Glutamatergic neuron (in vitro differentiated cells): ENCODE results near the gene TCF7. TPM values are rescaled to one million over a fixed set of nuclear protein-coding genes. Genes with fewer than 3 reads are reported as not detected.
A peak's percentile ranks its signal among the peaks of the same experiment; 100 is the strongest.

Experiments
- DNase-seq: peaks from one replicate; pipeline ENCODE4 v3.0.0; 2022
- H3K27ac Mint-ChIP-seq: one replicate; pipeline ENCODE4 v1.8.0; 2020; ENCODE audit warnings: mild to moderate bottlenecking, mixed read lengths, inconsistent platforms; ENCODE audit not compliant: unreplicated experiment
- H3K27me3 Mint-ChIP-seq: one replicate; pipeline ENCODE4 v1.8.0; 2020; ENCODE audit warnings: mild to moderate bottlenecking, moderate library complexity, mixed read lengths, inconsistent platforms; ENCODE audit not compliant: unreplicated experiment
- H3K36me3 Mint-ChIP-seq: one replicate; pipeline ENCODE4 v1.8.0; 2020; ENCODE audit warnings: mild to moderate bottlenecking, mixed read lengths, inconsistent platforms; ENCODE audit not compliant: unreplicated experiment
- H3K4me1 Mint-ChIP-seq: one replicate; pipeline ENCODE4 v1.8.0; 2020; ENCODE audit warnings: mild to moderate bottlenecking, low read depth, mixed read lengths, inconsistent platforms; ENCODE audit not compliant: unreplicated experiment
- H3K4me3 Mint-ChIP-seq: one replicate; pipeline ENCODE4 v1.8.0; 2020; ENCODE audit warnings: mild to moderate bottlenecking, mixed read lengths, inconsistent platforms; ENCODE audit not compliant: unreplicated experiment
- H3K9me3 Mint-ChIP-seq: one replicate; pipeline ENCODE4 v1.8.0; 2020; ENCODE audit warnings: mild to moderate bottlenecking, moderate library complexity, mixed read lengths, inconsistent platforms; ENCODE audit not compliant: unreplicated experiment
- total RNA-seq: library from RNA; stranded (reverse); fragmentation: NEBNext Ultra II Directional; extraction: Animal tissue kit (Norgen Biotek cat#: 25700); gene quantifications from one replicate; pipeline ENCODE4 v1.2.1, GENCODE V29; 2021; ENCODE audit not compliant: unreplicated experiment
- TF ChIP-seq, protein P1 (sequence below): fragments of 200-600 bp; sonication (generic); IDR thresholded peaks from one replicate; pipeline ENCODE4 v1.5.0; 2021; ENCODE audit not compliant: partially characterized antibody, unreplicated experiment

The TCF7 gene
- total RNA-seq, 1 donor from 2014 or later, result 5.8 TPM

DNA sequence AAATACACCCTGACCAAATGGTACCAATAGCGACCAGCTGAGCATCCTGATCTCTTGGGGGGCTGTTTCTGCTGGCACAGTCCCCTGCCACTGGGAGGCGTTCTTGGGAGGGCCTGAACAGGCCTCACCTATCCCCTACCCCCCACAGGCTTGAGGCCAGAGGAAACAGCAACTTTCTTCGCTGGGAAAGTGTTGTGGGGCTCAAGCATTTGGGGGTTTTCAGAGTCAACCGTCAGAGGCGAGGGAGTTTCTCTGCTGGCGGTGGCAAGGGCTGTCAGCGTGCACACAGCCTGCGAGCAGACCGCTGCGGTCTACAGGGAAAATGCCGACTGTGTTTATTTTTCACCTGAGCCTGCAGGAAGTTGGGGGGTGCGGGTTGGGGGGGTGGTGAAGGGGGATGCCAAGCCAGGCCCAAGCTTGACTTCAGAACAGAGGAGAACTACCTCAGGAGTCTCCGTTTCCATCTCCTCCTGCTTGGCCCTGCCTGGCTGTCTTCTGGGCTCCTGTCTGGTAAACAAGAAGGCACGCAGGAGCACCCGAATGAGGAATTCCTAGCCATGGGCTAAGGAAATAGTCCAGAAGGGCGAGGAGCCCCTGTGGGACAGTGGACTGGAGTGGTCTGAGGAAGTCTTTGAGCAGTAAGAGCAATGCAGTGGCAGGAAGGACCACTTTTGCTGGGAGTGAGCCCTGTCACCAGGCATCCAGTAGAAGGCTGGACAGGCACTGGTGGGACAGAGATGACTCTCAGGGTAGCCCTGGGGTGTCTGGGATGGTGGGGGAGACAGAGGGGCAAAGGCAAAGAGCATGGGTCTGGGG, 18.1 kb downstream of the TCF7 start:
- no peak overlapping the region for H3K27ac Mint-ChIP-seq
- TF ChIP-seq, protein P1, sequence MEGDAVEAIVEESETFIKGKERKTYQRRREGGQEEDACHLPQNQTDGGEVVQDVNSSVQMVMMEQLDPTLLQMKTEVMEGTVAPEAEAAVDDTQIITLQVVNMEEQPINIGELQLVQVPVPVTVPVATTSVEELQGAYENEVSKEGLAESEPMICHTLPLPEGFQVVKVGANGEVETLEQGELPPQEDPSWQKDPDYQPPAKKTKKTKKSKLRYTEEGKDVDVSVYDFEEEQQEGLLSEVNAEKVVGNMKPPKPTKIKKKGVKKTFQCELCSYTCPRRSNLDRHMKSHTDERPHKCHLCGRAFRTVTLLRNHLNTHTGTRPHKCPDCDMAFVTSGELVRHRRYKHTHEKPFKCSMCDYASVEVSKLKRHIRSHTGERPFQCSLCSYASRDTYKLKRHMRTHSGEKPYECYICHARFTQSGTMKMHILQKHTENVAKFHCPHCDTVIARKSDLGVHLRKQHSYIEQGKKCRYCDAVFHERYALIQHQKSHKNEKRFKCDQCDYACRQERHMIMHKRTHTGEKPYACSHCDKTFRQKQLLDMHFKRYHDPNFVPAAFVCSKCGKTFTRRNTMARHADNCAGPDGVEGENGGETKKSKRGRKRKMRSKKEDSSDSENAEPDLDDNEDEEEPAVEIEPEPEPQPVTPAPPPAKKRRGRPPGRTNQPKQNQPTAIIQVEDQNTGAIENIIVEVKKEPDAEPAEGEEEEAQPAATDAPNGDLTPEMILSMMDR, result no peak

GRCh38 chr5:134133188-134133994, 18.9 kb downstream of the TCF7 start:
- peak; percentile 5 for DNase-seq
- peaks cover 3% of the 10 kb centered on the region for H3K4me1 Mint-ChIP-seq
- H3K27ac Mint-ChIP-seq, result no peak overlapping the region
- H3K4me3 Mint-ChIP-seq, result no peak overlapping the region
- TF ChIP-seq, protein P1, result no peak
- H3K9me3 Mint-ChIP-seq, result peaks cover 3% of the 10 kb centered on the region
- peaks cover 4% of the 10 kb centered on the region for H3K27me3 Mint-ChIP-seq
- peaks cover 9% of the 10 kb centered on the region for H3K36me3 Mint-ChIP-seq

More for the DNA sequence above, 18.1 kb downstream of the TCF7 start:
- DNase-seq, result peak; percentile 8
- Mint-ChIP-seq H3K9me3 (peaks cover 3% of the 10 kb centered on the region), H3K27me3 (peaks cover 4% of the 10 kb centered on the region), H3K36me3 (peaks cover 9% of the 10 kb centered on the region), H3K4me3 (no peak overlapping the region), H3K4me1 (peaks cover 3% of the 10 kb centered on the region)

DNA sequence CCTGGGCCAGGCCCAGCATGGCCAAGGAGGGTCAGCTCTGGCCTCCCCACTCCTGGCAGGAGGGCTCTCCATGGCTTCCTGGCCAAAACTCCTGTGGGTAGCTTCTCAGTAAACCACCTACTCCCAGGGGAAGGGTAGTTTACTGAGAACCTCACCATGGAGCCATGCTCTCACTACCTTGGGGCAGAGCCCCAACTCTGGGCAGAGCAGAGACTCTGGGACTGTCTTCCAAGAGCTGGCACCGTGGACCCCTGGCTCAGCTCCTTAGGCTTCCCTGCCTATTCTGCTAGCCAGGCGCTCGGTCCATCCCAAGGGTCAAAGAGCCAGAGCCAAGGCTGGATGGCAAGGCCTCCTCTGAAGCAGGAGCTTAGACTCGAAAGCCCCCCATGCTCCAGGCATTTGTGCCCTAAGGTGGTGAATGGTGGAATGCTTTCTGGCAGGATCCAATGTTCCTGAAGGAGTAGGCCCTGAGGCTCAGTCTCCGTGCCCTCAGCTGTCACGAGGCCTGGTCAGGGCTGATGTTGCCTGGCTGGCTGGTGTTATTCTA, 19.6 kb downstream of the TCF7 start:
- Mint-ChIP-seq H3K4me3 (no peak overlapping the region), H3K27ac (no peak overlapping the region), H3K4me1 (peaks cover 3% of the 10 kb centered on the region), H3K36me3 (peaks cover 9% of the 10 kb centered on the region), H3K27me3 (peaks cover 4% of the 10 kb centered on the region), H3K9me3 (peaks cover 3% of the 10 kb centered on the region)
- TF ChIP-seq, protein P1, result no peak
- peak; percentile 11 for DNase-seq

GRCh38 chr5:134135091-134135655, 20.7 kb downstream of the TCF7 start:
- Mint-ChIP-seq H3K36me3 (peaks cover 9% of the 10 kb centered on the region), H3K9me3 (peaks cover 3% of the 10 kb centered on the region), H3K27ac (no peak overlapping the region), H3K4me1 (peaks cover 3% of the 10 kb centered on the region), H3K4me3 (no peak overlapping the region), H3K27me3 (peaks cover 4% of the 10 kb centered on the region)
- TF ChIP-seq, protein P1, result no peak
- peak; percentile 3 for DNase-seq
